T-helper 2 cell treated with Interferon-gamma antibody and Interleukin-4, amounts not matched to agents 5 μg/mL and 100 μg/mL, for 36 hours (primary cell): Measurements from ENCODE around the gene ITIH4.

Source experiments
- DNase-seq: peaks from one replicate; pipeline ENCODE4 v3.0.0; 2021; ENCODE audit warnings: low spot score
- H3K27ac Mint-ChIP-seq: one replicate; pipeline ENCODE4 v1.8.0; 2021; ENCODE audit warnings: mild to moderate bottlenecking, mixed read lengths
- H3K27me3 Mint-ChIP-seq: one replicate; pipeline ENCODE4 v1.8.0; 2021; ENCODE audit warnings: low read depth, mixed read lengths
- H3K36me3 Mint-ChIP-seq: one replicate; pipeline ENCODE4 v1.8.0; 2021; ENCODE audit warnings: low read depth, mixed read lengths
- H3K4me1 Mint-ChIP-seq: one replicate; pipeline ENCODE4 v1.8.0; 2021; ENCODE audit warnings: low read depth, mixed read lengths
- H3K4me3 Mint-ChIP-seq: one replicate; pipeline ENCODE4 v1.8.0; 2022; ENCODE audit warnings: mild to moderate bottlenecking, moderate library complexity, mixed read lengths
- H3K9me3 Mint-ChIP-seq: one replicate; pipeline ENCODE4 v1.8.0; 2021; ENCODE audit warnings: mixed read lengths

Gene ITIH4

GRCh38 chr3:52830535-52831258 is at the start of gene ITIH4:
Gene ITIH4, minus strand, starts transcription at chr3:52830672. Its CDS starts 30 bp downstream, at chr3:52830642.
- H3K36me3 Mint-ChIP-seq, result no peaks in the 10 kb centered on the region
- H3K4me1 Mint-ChIP-seq, result no peaks in the 10 kb centered on the region
- H3K4me3 Mint-ChIP-seq, result no peak within 1 kb of the TSS
- DNase-seq, result no peak
- H3K27ac Mint-ChIP-seq, result no peak within 1 kb of the TSS
- H3K9me3 Mint-ChIP-seq, result no peaks in the 10 kb centered on the region
- H3K27me3 Mint-ChIP-seq, result no peaks in the 10 kb centered on the region

GRCh38 chr3:52880047-52880446 is 49.6 kb upstream of the ITIH4 start:
- Mint-ChIP-seq H3K4me1 (peaks cover 10% of the 10 kb centered on the region), H3K27me3 (no peaks in the 10 kb centered on the region), H3K36me3 (peaks cover 6% of the 10 kb centered on the region), H3K4me3 (no peak overlapping the region), H3K27ac (no peak overlapping the region), H3K9me3 (peaks cover 6% of the 10 kb centered on the region)
- DNase-seq, result no peak

- Mint-ChIP-seq H3K4me3 (no peak overlapping the region), H3K27me3 (no peaks in the 10 kb centered on the region), H3K27ac (no peak overlapping the region), H3K9me3 (peaks cover under 1% of the 10 kb centered on the region), H3K4me1 (peaks cover 14% of the 10 kb centered on the region), H3K36me3 (peaks cover 1% of the 10 kb centered on the region)
- DNase-seq, result no peak
These were observed 49.1 kb upstream of the ITIH4 start for GRCh38 chr3:52879581-52879980.

GRCh38 chr3:52879090-52879489 is 48.6 kb upstream of the ITIH4 start:
- no peak for DNase-seq
- Mint-ChIP-seq H3K4me1 (peaks cover 18% of the 10 kb centered on the region), H3K36me3 (no peaks in the 10 kb centered on the region), H3K4me3 (no peak overlapping the region), H3K9me3 (no peaks in the 10 kb centered on the region), H3K27ac (no peak overlapping the region), H3K27me3 (no peaks in the 10 kb centered on the region)

GRCh38 chr3:52877085-52877484 is 46.6 kb upstream of the ITIH4 start:
- no peaks in the 10 kb centered on the region for H3K36me3 Mint-ChIP-seq
- peaks cover 22% of the 10 kb centered on the region for H3K4me1 Mint-ChIP-seq
- H3K27me3 Mint-ChIP-seq, result no peaks in the 10 kb centered on the region
- H3K9me3 Mint-ChIP-seq, result no peaks in the 10 kb centered on the region
- no peak for DNase-seq
- no peak overlapping the region for H3K27ac Mint-ChIP-seq
- H3K4me3 Mint-ChIP-seq, result no peak overlapping the region

GRCh38 chr3:52874864-52875587 is 44.6 kb upstream of the ITIH4 start:
- Mint-ChIP-seq H3K4me3 (no peak overlapping the region), H3K36me3 (no peaks in the 10 kb centered on the region), H3K4me1 (peaks cover 19% of the 10 kb centered on the region), H3K27ac (no peak overlapping the region), H3K27me3 (no peaks in the 10 kb centered on the region), H3K9me3 (no peaks in the 10 kb centered on the region)
- no peak for DNase-seq

GRCh38 chr3:52874160-52874701 is 43.8 kb upstream of the ITIH4 start:
- H3K27ac Mint-ChIP-seq, result no peak overlapping the region
- peaks cover 18% of the 10 kb centered on the region for H3K4me1 Mint-ChIP-seq
- H3K4me3 Mint-ChIP-seq, result no peak overlapping the region
- H3K36me3 Mint-ChIP-seq, result no peaks in the 10 kb centered on the region
- DNase-seq, result no peak
- no peaks in the 10 kb centered on the region for H3K9me3 Mint-ChIP-seq
- no peaks in the 10 kb centered on the region for H3K27me3 Mint-ChIP-seq

- no peaks in the 10 kb centered on the region for H3K27me3 Mint-ChIP-seq
- no peak overlapping the region for H3K27ac Mint-ChIP-seq
- no peak for DNase-seq
- H3K4me3 Mint-ChIP-seq, result no peak overlapping the region
- no peaks in the 10 kb centered on the region for H3K36me3 Mint-ChIP-seq
- H3K4me1 Mint-ChIP-seq, result peaks cover 18% of the 10 kb centered on the region
- H3K9me3 Mint-ChIP-seq, result no peaks in the 10 kb centered on the region
These were observed 43.1 kb upstream of the ITIH4 start for GRCh38 chr3:52873433-52874159.

GRCh38 chr3:52872245-52872644 is 41.8 kb upstream of the ITIH4 start:
- Mint-ChIP-seq H3K4me1 (peaks cover 18% of the 10 kb centered on the region), H3K36me3 (no peaks in the 10 kb centered on the region), H3K27ac (no peak overlapping the region), H3K9me3 (no peaks in the 10 kb centered on the region), H3K4me3 (no peak overlapping the region), H3K27me3 (no peaks in the 10 kb centered on the region)
- DNase-seq, result no peak

GRCh38 chr3:52871761-52872160 is 41.3 kb upstream of the ITIH4 start:
- H3K27ac Mint-ChIP-seq, result no peak overlapping the region
- no peaks in the 10 kb centered on the region for H3K9me3 Mint-ChIP-seq
- no peak overlapping the region for H3K4me3 Mint-ChIP-seq
- H3K36me3 Mint-ChIP-seq, result no peaks in the 10 kb centered on the region
- H3K27me3 Mint-ChIP-seq, result no peaks in the 10 kb centered on the region
- DNase-seq, result no peak
- peaks cover 18% of the 10 kb centered on the region for H3K4me1 Mint-ChIP-seq

- Mint-ChIP-seq H3K27ac (no peak overlapping the region), H3K4me3 (no peak overlapping the region), H3K9me3 (no peaks in the 10 kb centered on the region), H3K27me3 (no peaks in the 10 kb centered on the region), H3K36me3 (peaks cover 5% of the 10 kb centered on the region), H3K4me1 (peaks cover 18% of the 10 kb centered on the region)
- no peak for DNase-seq
These were observed 40.0 kb upstream of the ITIH4 start for GRCh38 chr3:52870471-52870870.

GRCh38 chr3:52866427-52866826 is 36.0 kb upstream of the ITIH4 start:
- Mint-ChIP-seq H3K4me3 (no peak overlapping the region), H3K27ac (no peak overlapping the region), H3K27me3 (no peaks in the 10 kb centered on the region), H3K4me1 (no peaks in the 10 kb centered on the region), H3K9me3 (no peaks in the 10 kb centered on the region), H3K36me3 (peaks cover 16% of the 10 kb centered on the region)
- DNase-seq, result no peak

- H3K36me3 Mint-ChIP-seq, result peaks cover 16% of the 10 kb centered on the region
- no peaks in the 10 kb centered on the region for H3K4me1 Mint-ChIP-seq
- H3K27ac Mint-ChIP-seq, result no peak overlapping the region
- no peak overlapping the region for H3K4me3 Mint-ChIP-seq
- no peak for DNase-seq
- no peaks in the 10 kb centered on the region for H3K9me3 Mint-ChIP-seq
- no peaks in the 10 kb centered on the region for H3K27me3 Mint-ChIP-seq
These were observed 35.5 kb upstream of the ITIH4 start for GRCh38 chr3:52865994-52866393.

- Mint-ChIP-seq H3K4me1 (no peaks in the 10 kb centered on the region), H3K9me3 (no peaks in the 10 kb centered on the region), H3K4me3 (no peak overlapping the region), H3K27me3 (no peaks in the 10 kb centered on the region), H3K27ac (no peak overlapping the region), H3K36me3 (peaks cover 11% of the 10 kb centered on the region)
- DNase-seq, result no peak
These were observed 29.9 kb upstream of the ITIH4 start for GRCh38 chr3:52860424-52860768.
